ENCODE data around the gene CDC6.
"Not testable (repeated sequence)": the region's sequence is repeated elsewhere in the genome, so short reads cannot be mapped to it uniquely, and the experiment has no call there.

CDC6 gene

DNA sequence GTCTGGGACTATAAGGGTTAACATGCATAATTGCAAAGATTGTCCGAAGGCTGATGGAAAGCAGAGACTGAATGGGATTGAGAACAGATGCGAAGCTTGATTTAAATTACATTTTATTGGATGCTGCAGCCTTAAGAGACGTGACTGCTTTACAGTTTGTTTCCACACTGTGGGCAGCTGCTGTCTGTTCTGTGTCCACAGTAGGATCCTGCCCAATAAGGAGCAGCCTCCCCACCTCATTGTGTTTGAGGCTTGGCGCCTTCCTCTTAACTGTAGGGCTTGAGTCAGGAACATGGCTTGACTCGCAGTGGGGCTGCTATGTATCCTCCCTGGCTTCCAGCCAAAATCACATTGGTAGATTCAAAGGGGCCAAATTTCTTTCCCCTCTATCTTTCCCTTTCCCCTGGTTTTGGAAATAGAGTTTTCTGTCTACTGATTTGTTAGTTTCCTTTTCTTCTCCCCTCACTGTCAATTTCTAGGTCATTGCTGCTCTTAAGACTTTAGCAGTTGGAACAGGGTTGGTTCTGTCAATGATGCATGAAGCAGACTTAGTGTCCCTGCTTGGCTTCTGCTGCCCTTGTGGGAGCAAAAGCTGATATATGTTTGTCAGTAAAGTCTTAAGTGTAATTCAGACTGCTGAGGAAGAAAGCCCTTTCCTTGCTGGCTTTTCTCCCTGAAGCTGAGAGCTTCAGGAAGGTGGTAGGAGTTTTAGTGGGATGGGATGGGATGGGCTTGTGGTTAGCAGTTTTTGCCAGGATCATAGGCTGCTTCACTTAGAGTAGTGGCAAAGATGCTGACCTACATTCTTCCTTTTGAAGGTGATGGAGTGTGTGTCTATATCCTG, 16.3 kb downstream of the CDC6 start:
- Histone ChIP-seq H3K9ac (ENCODE audit: low read length) (peak overlapping the region; percentile 53), H3K4me1 (ENCODE audit: control insufficient read depth, insufficient read depth, low read length) (peaks cover 60% of the 10 kb centered on the region), H3K27me3 (replicated peaks; ENCODE audit: control insufficient read depth, insufficient read depth, low read length) (no peaks in the 10 kb centered on the region), H3K36me3 (ENCODE audit: control insufficient read depth, insufficient read depth, low read length, severe bottlenecking) (no peaks in the 10 kb centered on the region), H3K9me3 (ENCODE audit: control insufficient read depth, low read length) (no peaks in the 10 kb centered on the region), H3K4me3 (ENCODE audit: low read length) (peak overlapping the region; percentile 58)
- DNase-seq (ENCODE audit: low read depth), result peak; percentile 77

DNA sequence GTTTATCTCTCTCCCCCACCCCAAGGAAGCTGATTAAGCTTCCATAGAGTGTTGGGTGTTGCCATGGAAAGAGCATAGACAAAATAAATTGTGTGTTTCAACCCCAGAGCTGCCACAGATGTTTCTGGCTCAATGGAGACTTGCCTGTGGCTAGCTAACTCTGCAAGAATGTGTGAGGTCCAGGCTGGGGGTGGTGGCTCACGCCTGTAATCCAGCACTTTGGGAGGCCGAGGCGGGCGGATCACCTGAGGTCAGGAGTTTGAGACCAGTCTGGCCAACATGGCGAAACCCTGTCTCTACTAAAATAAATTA, 16.8 kb downstream of the CDC6 start:
- H3K9ac ChIP-seq (ENCODE audit: low read length), result peak overlapping the region; percentile 53
- not testable (repeated sequence) for H3K27me3 ChIP-seq (replicated peaks; ENCODE audit: control insufficient read depth, insufficient read depth, low read length); H3K36me3 ChIP-seq (ENCODE audit: control insufficient read depth, insufficient read depth, low read length, severe bottlenecking); H3K9me3 ChIP-seq (ENCODE audit: control insufficient read depth, low read length)
- peak overlapping the region; percentile 58 for H3K4me3 ChIP-seq (ENCODE audit: low read length)
- H3K4me1 ChIP-seq (ENCODE audit: control insufficient read depth, insufficient read depth, low read length), result peaks cover 60% of the 10 kb centered on the region
- peak; percentile 62 for DNase-seq (ENCODE audit: low read depth)

DNA sequence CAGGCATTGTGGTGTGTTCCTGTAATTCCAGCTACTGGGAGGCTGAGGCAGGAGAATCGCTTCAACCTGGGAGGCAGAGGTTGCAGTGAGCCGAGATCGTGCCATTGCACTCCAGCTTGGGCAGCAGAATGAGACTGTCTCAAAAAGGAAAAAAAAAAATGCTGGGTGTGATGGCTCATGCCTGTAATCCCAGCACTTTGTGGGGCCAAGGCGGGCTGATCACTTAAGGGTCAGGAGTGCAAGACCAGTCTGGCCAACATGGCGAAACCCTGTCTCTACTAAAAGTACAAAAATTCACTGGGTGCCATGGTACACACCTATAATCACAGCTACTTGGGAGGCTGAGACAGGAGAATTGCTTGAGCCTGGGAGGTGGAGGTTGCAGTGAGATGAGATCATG, 17.2 kb downstream of the CDC6 start:
- not testable (repeated sequence) for H3K36me3 ChIP-seq (ENCODE audit: control insufficient read depth, insufficient read depth, low read length, severe bottlenecking); H3K4me3 ChIP-seq (ENCODE audit: low read length); H3K9me3 ChIP-seq (ENCODE audit: control insufficient read depth, low read length); DNase-seq (ENCODE audit: low read depth); H3K27me3 ChIP-seq (replicated peaks; ENCODE audit: control insufficient read depth, insufficient read depth, low read length)
- H3K4me1 ChIP-seq (ENCODE audit: control insufficient read depth, insufficient read depth, low read length), result peaks cover 60% of the 10 kb centered on the region
- H3K9ac ChIP-seq (ENCODE audit: low read length), result peak overlapping the region; percentile 53

GRCh38 chr17:40306395-40306794, 18.7 kb downstream of the CDC6 start:
- no peaks in the 10 kb centered on the region for H3K36me3 ChIP-seq (ENCODE audit: control insufficient read depth, insufficient read depth, low read length, severe bottlenecking)
- DNase-seq (ENCODE audit: low read depth), result no peak
- H3K9me3 ChIP-seq (ENCODE audit: control insufficient read depth, low read length), result no peaks in the 10 kb centered on the region
- H3K4me3 ChIP-seq (ENCODE audit: low read length), result peak overlapping the region; percentile 33
- peaks cover 74% of the 10 kb centered on the region for H3K4me1 ChIP-seq (ENCODE audit: control insufficient read depth, insufficient read depth, low read length)
- peak overlapping the region; percentile 79 for H3K9ac ChIP-seq (ENCODE audit: low read length)
- H3K27me3 ChIP-seq (replicated peaks; ENCODE audit: control insufficient read depth, insufficient read depth, low read length), result no peaks in the 10 kb centered on the region

DNA sequence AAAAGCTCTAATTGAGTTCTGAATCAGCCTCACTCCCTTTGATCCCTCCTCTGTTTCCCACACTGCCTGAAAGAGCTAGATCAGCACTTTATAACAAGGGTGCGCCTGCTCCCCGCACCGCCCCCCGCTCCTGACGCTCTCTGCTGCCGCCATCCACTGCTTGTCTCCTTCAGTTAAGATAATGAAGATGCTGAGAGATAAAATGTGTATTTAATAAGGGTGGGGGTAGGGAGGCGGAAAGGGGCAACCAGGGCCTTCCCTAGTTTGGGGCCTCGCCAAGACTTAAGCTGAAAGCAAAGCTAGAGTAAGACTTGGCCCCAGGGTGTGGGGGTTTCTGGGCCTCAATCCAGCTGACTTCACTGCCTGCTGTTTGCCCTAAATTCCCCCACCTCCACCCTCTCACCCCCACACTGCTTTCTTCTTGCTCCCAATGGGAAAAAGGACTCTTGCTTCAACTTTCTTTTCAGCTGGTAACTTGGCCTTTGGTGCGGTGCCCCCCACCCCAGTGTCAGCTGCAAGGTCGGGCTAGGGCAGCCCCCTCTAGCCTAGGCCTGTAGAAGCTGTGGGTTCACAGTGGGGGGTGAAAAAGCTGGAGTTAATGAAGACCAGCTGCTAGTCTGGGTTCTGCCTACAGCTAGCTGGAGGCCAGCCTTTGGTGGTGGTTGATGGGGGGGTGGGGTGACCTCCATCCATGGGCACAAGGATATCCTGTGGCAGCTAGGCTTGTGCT, 19.5 kb downstream of the CDC6 start:
- Histone ChIP-seq H3K9me3 (ENCODE audit: control insufficient read depth, low read length) (no peaks in the 10 kb centered on the region), H3K36me3 (ENCODE audit: control insufficient read depth, insufficient read depth, low read length, severe bottlenecking) (no peaks in the 10 kb centered on the region), H3K4me1 (ENCODE audit: control insufficient read depth, insufficient read depth, low read length) (peaks cover 81% of the 10 kb centered on the region), H3K27me3 (replicated peaks; ENCODE audit: control insufficient read depth, insufficient read depth, low read length) (no peaks in the 10 kb centered on the region), H3K9ac (ENCODE audit: low read length) (peak overlapping the region; percentile 79), H3K4me3 (ENCODE audit: low read length) (peak overlapping the region; percentile 80)
- DNase-seq (ENCODE audit: low read depth), result peak; percentile 91

DNA sequence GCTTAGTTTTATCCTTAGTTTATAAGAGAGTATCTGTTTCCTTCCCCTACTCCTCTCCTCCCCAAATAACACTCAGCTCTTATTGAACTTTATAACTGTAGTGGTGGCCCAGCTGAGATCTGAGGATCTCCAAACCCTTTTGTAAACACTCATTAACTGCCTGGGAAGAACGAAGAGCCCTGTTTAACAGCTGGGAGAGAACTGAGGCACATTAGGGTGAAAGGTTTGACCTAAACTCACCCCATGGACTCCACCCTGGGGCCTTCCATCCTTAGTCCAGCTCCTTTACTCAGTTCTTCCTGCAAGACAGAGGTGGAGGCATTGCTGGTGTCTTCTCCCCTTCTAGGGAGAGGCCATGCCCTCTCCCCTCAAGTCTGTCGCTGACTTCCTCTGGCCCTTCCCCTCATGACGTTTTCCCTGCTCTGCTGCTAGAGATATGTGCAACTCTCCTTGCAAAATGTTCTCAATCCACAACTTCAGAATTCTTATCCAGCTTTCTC, 20.1 kb downstream of the CDC6 start:
- peak overlapping the region; percentile 80 for H3K4me3 ChIP-seq (ENCODE audit: low read length)
- H3K27me3 ChIP-seq (replicated peaks; ENCODE audit: control insufficient read depth, insufficient read depth, low read length), result no peaks in the 10 kb centered on the region
- H3K9me3 ChIP-seq (ENCODE audit: control insufficient read depth, low read length), result no peaks in the 10 kb centered on the region
- H3K9ac ChIP-seq (ENCODE audit: low read length), result peak overlapping the region; percentile 79
- H3K36me3 ChIP-seq (ENCODE audit: control insufficient read depth, insufficient read depth, low read length, severe bottlenecking), result no peaks in the 10 kb centered on the region
- H3K4me1 ChIP-seq (ENCODE audit: control insufficient read depth, insufficient read depth, low read length), result peaks cover 88% of the 10 kb centered on the region
- DNase-seq (ENCODE audit: low read depth), result peak; percentile 61

- Histone ChIP-seq H3K4me1 (ENCODE audit: control insufficient read depth, insufficient read depth, low read length) (peaks cover 86% of the 10 kb centered on the region), H3K36me3 (ENCODE audit: control insufficient read depth, insufficient read depth, low read length, severe bottlenecking) (no peaks in the 10 kb centered on the region), H3K9ac (ENCODE audit: low read length) (peak within 1 kb of the TSS; percentile 79), H3K4me3 (ENCODE audit: low read length) (peak within 1 kb of the TSS; percentile 80), H3K27me3 (replicated peaks; ENCODE audit: control insufficient read depth, insufficient read depth, low read length) (no peaks in the 10 kb centered on the region), H3K9me3 (ENCODE audit: control insufficient read depth, low read length) (no peaks in the 10 kb centered on the region)
- DNase-seq (ENCODE audit: low read depth), result peak; percentile 60
These were observed 21.6 kb downstream of the CDC6 start, which contains the start of gene RARA for GRCh38 chr17:40309031-40309948. Gene RARA (plus strand): TSS chr17:40309180. CDS start chr17:40331219, 22,039 bp downstream.

DNA sequence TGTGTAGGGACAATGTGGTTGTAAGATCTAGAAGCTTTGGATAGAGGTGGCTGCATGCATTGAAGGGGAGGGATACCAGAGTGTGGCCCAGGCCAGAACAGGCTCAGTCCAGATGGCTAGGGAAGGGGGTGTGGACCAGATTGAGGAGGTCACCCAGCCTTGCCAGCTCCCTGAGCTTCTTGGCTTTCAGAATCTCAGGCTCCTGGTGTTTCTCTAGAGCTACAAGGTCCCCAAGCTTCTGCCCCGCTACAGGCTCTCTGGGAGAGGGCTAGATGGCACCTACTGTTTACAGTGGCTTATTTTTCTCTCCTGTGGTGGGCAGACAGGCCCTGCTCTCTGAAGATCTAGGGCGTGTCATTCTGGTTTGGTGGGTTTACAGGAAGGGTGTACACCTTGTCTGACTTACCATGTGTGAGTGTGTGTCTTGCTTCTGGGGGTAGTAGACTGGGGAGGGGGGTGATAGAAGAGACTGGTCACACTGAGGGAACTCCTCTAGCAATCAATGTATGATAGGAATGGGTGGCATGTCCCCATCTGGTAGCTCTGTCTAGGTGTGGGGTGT, 22.4 kb downstream of the CDC6 start:
- Histone ChIP-seq H3K9me3 (ENCODE audit: control insufficient read depth, low read length) (no peaks in the 10 kb centered on the region), H3K36me3 (ENCODE audit: control insufficient read depth, insufficient read depth, low read length, severe bottlenecking) (no peaks in the 10 kb centered on the region), H3K4me3 (ENCODE audit: low read length) (peak overlapping the region; percentile 80), H3K4me1 (ENCODE audit: control insufficient read depth, insufficient read depth, low read length) (peaks cover 84% of the 10 kb centered on the region), H3K9ac (ENCODE audit: low read length) (peak overlapping the region; percentile 79), H3K27me3 (replicated peaks; ENCODE audit: control insufficient read depth, insufficient read depth, low read length) (no peaks in the 10 kb centered on the region)
- no peak for DNase-seq (ENCODE audit: low read depth)

DNA sequence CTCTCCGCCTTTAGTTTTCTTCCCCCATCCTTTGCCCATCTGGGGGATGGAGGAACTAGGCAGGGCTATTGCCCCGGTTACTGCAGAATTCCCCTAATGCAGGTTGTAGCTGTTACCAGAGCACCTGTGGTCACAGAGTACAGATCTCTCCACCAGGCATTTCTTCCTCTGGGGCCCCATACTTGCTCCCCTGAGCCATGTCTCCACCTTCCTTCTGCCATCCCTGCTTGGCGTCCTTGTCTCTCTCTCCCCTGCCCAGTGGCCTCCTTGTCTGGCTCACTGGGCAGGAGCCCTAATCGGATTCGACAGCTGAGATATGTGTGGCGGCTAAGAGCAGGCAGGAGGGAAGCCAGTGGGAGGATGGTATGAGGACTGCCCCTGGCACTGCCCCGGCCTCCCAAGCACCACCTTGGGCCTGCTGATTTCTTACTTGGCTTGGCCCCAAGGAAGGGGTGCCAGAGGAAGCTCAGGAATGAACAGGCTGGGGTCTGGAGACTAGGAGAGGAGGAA, 23.3 kb downstream of the CDC6 start:
- Histone ChIP-seq H3K9me3 (ENCODE audit: control insufficient read depth, low read length) (no peaks in the 10 kb centered on the region), H3K9ac (ENCODE audit: low read length) (no peak overlapping the region), H3K4me3 (ENCODE audit: low read length) (no peak overlapping the region), H3K4me1 (ENCODE audit: control insufficient read depth, insufficient read depth, low read length) (peaks cover 85% of the 10 kb centered on the region), H3K27me3 (replicated peaks; ENCODE audit: control insufficient read depth, insufficient read depth, low read length) (no peaks in the 10 kb centered on the region), H3K36me3 (ENCODE audit: control insufficient read depth, insufficient read depth, low read length, severe bottlenecking) (no peaks in the 10 kb centered on the region)
- peak; percentile 86 for DNase-seq (ENCODE audit: low read depth)

GRCh38 chr17:40311575-40311974, 23.9 kb downstream of the CDC6 start:
- Histone ChIP-seq H3K4me1 (ENCODE audit: control insufficient read depth, insufficient read depth, low read length) (peaks cover 86% of the 10 kb centered on the region), H3K4me3 (ENCODE audit: low read length) (no peak overlapping the region), H3K9me3 (ENCODE audit: control insufficient read depth, low read length) (no peaks in the 10 kb centered on the region), H3K27me3 (replicated peaks; ENCODE audit: control insufficient read depth, insufficient read depth, low read length) (no peaks in the 10 kb centered on the region), H3K36me3 (ENCODE audit: control insufficient read depth, insufficient read depth, low read length, severe bottlenecking) (no peaks in the 10 kb centered on the region), H3K9ac (ENCODE audit: low read length) (no peak overlapping the region)
- DNase-seq (ENCODE audit: low read depth), result peak; percentile 75
